Lower lobe of right lung (tissue), 2 donors: ENCODE measurements around the gene FGGY. TPM values are rescaled to one million over a fixed set of nuclear protein-coding genes. Genes with fewer than 3 reads are reported as not detected.

Source experiments
- ATAC-seq, 2 donors: fragments of 200-7000 bp; cut with Tn5 transposase; one replicate each; pipeline ENCODE4 v1.9.1; 2020 to 2022; ENCODE audit warnings: mild to moderate bottlenecking in 2 of 2, moderate library complexity in 2 of 2
- DNase-seq: peaks from one replicate; pipeline ENCODE4 v3.0.0-alpha.2; 2020
- H3K27ac ChIP-seq: fragments of 200-600 bp; one replicate; pipeline ENCODE4 v1.8.0; 2022
- H3K27me3 ChIP-seq: fragments of 200-600 bp; one replicate; pipeline ENCODE4 v1.8.0; 2022; ENCODE audit warnings: low read depth
- H3K36me3 ChIP-seq: fragments of 200-600 bp; one replicate; pipeline ENCODE4 v1.8.0; 2022; ENCODE audit warnings: mild to moderate bottlenecking
- H3K4me1 ChIP-seq: fragments of 200-600 bp; one replicate; pipeline ENCODE4 v1.8.0; 2022
- H3K4me3 ChIP-seq: fragments of 200-600 bp; one replicate; pipeline ENCODE4 v1.8.0; 2022; ENCODE audit warnings: mild to moderate bottlenecking
- H3K9me3 ChIP-seq: fragments of 200-600 bp; one replicate; pipeline ENCODE4 v1.8.0; 2022
- intact Hi-C: fragments of 100-400 bp; cut with DNase I; formaldehyde crosslinking; loops from one replicate; pipeline ENCODE4 v1.11.0; 2022
- total RNA-seq: library from RNA; stranded (reverse); fragmentation: NEBNext Ultra II Directional; extraction: Animal tissue kit (Norgen Biotek cat#: 25700); gene quantifications from one replicate; pipeline ENCODE4 v1.2.1, GENCODE V29; 2021
- TF ChIP-seq, protein P1 (sequence below): fragments of 200-600 bp; IDR thresholded peaks from one replicate; pipeline ENCODE4 v1.8.0; 2022; ENCODE audit warnings: antibody characterized with exemption, mild to moderate bottlenecking
- donor health status: DM: no; HTN: yes; CAD: no; lungs with severe emphysema.

FGGY gene
- total RNA-seq, 1 donor from 2014 or later, result 31.4 TPM

GRCh38 chr1:59332983-59333382 lies 36.1 kb downstream of the FGGY start:
- Histone ChIP-seq H3K27ac (no peak overlapping the region), H3K4me3 (no peak overlapping the region), H3K36me3 (no peaks in the 10 kb centered on the region), H3K9me3 (no peaks in the 10 kb centered on the region), H3K4me1 (no peaks in the 10 kb centered on the region), H3K27me3 (no peaks in the 10 kb centered on the region)
- intact Hi-C loops, result no loop called here
- ATAC-seq, result no peak
- no peak for DNase-seq
- TF ChIP-seq, protein P1, sequence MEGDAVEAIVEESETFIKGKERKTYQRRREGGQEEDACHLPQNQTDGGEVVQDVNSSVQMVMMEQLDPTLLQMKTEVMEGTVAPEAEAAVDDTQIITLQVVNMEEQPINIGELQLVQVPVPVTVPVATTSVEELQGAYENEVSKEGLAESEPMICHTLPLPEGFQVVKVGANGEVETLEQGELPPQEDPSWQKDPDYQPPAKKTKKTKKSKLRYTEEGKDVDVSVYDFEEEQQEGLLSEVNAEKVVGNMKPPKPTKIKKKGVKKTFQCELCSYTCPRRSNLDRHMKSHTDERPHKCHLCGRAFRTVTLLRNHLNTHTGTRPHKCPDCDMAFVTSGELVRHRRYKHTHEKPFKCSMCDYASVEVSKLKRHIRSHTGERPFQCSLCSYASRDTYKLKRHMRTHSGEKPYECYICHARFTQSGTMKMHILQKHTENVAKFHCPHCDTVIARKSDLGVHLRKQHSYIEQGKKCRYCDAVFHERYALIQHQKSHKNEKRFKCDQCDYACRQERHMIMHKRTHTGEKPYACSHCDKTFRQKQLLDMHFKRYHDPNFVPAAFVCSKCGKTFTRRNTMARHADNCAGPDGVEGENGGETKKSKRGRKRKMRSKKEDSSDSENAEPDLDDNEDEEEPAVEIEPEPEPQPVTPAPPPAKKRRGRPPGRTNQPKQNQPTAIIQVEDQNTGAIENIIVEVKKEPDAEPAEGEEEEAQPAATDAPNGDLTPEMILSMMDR, result no peak

DNA sequence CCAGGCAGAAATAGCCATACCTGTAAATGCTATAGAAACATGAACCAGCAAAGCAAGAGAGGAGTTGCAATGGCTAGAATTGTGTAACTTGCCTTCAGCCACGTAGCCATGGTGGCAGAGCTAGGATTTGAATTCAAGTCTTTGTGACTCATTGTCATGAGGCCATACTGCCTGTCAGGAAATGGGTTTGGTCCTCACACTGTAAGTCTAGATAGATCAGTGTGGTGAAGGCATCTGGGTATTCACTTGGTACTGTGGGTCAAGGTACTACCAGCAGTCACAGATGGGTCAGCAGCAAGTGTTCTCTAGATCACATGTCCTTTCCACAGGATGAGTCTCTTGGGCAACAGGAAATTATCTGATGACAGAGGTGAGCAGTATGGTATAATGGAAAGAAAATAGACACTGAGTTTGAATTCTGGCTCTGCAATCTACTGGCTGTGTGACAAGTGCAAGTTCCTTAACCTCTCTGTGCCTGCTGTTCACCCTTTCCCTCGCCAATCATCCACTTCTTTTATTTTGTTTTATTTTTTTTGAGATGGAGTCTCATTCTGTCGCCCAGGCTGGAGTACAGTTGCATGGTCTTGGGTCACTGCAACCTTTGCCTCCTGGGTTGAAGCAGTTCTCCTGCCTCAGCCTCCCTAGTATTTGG lies 36.9 kb downstream of the FGGY start:
- no peaks in the 10 kb centered on the region for H3K9me3 ChIP-seq
- ATAC-seq, result no peak
- intact Hi-C loops, result no loop called here
- H3K4me1 ChIP-seq, result no peaks in the 10 kb centered on the region
- H3K27me3 ChIP-seq, result no peaks in the 10 kb centered on the region
- H3K27ac ChIP-seq, result no peak overlapping the region
- no peaks in the 10 kb centered on the region for H3K36me3 ChIP-seq
- no peak for DNase-seq
- TF ChIP-seq, protein P1, result no peak
- no peak overlapping the region for H3K4me3 ChIP-seq

GRCh38 chr1:59340411-59341307 lies 43.8 kb downstream of the FGGY start:
- ATAC-seq, result no peak
- intact Hi-C loops, result no loop called here

GRCh38 chr1:59342801-59343575 lies 46.1 kb downstream of the FGGY start:
- H3K27ac ChIP-seq, result no peak overlapping the region
- no peak for DNase-seq
- no peaks in the 10 kb centered on the region for H3K4me1 ChIP-seq
- H3K27me3 ChIP-seq, result no peaks in the 10 kb centered on the region
- TF ChIP-seq, protein P1, result no peak
- H3K4me3 ChIP-seq, result no peak overlapping the region
- H3K9me3 ChIP-seq, result no peaks in the 10 kb centered on the region
- no peaks in the 10 kb centered on the region for H3K36me3 ChIP-seq
- intact Hi-C loops, result no loop called here
- ATAC-seq, result no peak

More at GRCh38 chr1:59340411-59341307, 43.8 kb downstream of the FGGY start:
- Histone ChIP-seq H3K27me3 (no peaks in the 10 kb centered on the region), H3K4me3 (no peak overlapping the region), H3K4me1 (no peaks in the 10 kb centered on the region), H3K9me3 (no peaks in the 10 kb centered on the region), H3K36me3 (no peaks in the 10 kb centered on the region), H3K27ac (no peak overlapping the region)
- no peak for DNase-seq
- TF ChIP-seq, protein P1, result no peak

- H3K9me3 ChIP-seq, result no peaks in the 10 kb centered on the region
- H3K4me1 ChIP-seq, result no peaks in the 10 kb centered on the region
- no peaks in the 10 kb centered on the region for H3K27me3 ChIP-seq
- TF ChIP-seq, protein P1, result no peak
- H3K4me3 ChIP-seq, result no peak overlapping the region
- H3K36me3 ChIP-seq, result no peaks in the 10 kb centered on the region
- intact Hi-C loops, result no loop called here
- ATAC-seq, result no peak
- no peak for DNase-seq
- no peak overlapping the region for H3K27ac ChIP-seq
These were observed 46.6 kb downstream of the FGGY start for GRCh38 chr1:59343576-59343840.
